Erythroblast (primary cell): ENCODE data around the gene SIGLEC8.

Source experiments
- GATA1 ChIP-seq: IDR thresholded peaks from 2 replicates; pipeline ENCODE4 v1.6.1; 2011; ENCODE audit warnings: low read depth, mild to moderate bottlenecking, control low read depth, low read length, moderate library complexity
- POLR2A ChIP-seq: IDR thresholded peaks from 2 replicates; pipeline ENCODE4 v1.6.1; 2011; ENCODE audit warnings: mild to moderate bottlenecking, low read length

DNA sequence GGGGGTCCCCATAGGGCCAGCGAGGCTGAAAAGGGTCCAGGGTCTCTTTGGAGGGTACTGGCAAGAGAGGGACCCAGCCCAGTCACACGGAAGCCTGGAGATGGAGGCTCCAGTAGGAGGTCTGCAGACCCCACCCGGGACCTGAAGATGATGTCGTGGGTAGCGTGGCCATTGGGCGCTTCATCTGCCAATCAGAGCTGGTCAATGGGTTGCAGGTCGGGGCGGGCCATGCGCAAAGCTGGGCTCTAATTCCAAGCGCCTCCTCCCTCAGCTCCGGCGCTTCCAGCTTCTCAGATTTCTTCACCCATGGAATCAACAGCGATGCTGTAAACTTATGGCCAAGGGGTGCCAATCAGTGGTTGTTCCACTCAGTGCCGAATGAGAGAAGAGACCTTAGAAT, 32.4 kb upstream of the SIGLEC8 start:
- no peak for TF ChIP-seq POLR2A
- no peak for TF ChIP-seq GATA1
